Heart left ventricle (tissue), 13 donors: ENCODE measurements around the gene MBTPS2.

Experiments used
- POLR2A ChIP-seq, 2 donors: fragments of 450-650 bp; IDR thresholded peaks; one replicate each; pipeline ENCODE4 v1.6.1; 2017; ENCODE audit warnings: antibody characterized with exemption in 2 of 2, mild to moderate bottlenecking in 2 of 2, moderate library complexity in 2 of 2
- TF ChIP-seq, protein P1 (sequence below), 12 donors: fragments of 200-600 bp; sonication (generic) in 4 of 12; IDR thresholded peaks; one replicate each; pipeline versions ENCODE4 v1.5.0 to v1.8.0; 2018 to 2022; ENCODE audit warnings: antibody characterized with exemption in 12 of 12, mild to moderate bottlenecking in 5 of 12
- donor health status: ischemic (EF 13 %, LVEDD 7.1; RV severe dilation, severe dysfunction).
- donor health status: DM: no; HTN: yes; CAD: no.
- donor health status: DM: no; HTN: no; CAD: no.
- donor health status: ischemic (EF 25% LVEDD 6.9; RV normal size, moderate dysfunction).
- donor health status: ischemic (EF 25% LVEDD 5.7; RV mildly dilated, moderate dysfunction).
- donor health status: ischemic (EF 35%, LVEDD 5.7; RV mildly dilated, moderate dysfunction).
- donor health status: nonischemic (EF 11% LVEDD 7.7; RV severe dilation, severe dysfunction).
- donor health status: DM: yes; HTN: yes; CAD: no.
- donor health status: PGD.
- donor health status: ischemic (EF 29% LVEDD 5.4; RV normal size, mild dysfunction).
- donor health status: nonischemic (EF 23%, LVEDD 6.1; RV moderate dilation, normal function).

DNA sequence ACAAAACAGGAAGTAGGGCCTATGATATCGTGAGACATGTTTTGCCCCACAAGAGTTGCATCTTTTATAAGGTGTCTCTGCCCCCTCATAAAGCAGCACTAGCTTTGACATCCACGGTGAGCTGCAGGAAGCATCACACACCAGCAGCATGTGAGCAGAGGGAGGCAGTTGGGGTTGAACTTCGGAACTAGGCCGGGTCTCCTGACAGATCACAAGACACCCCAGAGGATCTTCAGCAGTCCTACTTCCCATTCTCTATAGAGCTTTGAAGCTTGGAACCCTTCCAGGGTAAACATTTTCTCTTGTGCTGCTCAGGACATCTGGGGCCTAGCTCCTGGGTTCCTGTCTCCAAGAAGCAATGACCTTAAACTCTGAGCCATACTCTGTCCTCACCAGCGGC, 43.8 kb downstream of the MBTPS2 start:
- TF ChIP-seq, protein P1, sequence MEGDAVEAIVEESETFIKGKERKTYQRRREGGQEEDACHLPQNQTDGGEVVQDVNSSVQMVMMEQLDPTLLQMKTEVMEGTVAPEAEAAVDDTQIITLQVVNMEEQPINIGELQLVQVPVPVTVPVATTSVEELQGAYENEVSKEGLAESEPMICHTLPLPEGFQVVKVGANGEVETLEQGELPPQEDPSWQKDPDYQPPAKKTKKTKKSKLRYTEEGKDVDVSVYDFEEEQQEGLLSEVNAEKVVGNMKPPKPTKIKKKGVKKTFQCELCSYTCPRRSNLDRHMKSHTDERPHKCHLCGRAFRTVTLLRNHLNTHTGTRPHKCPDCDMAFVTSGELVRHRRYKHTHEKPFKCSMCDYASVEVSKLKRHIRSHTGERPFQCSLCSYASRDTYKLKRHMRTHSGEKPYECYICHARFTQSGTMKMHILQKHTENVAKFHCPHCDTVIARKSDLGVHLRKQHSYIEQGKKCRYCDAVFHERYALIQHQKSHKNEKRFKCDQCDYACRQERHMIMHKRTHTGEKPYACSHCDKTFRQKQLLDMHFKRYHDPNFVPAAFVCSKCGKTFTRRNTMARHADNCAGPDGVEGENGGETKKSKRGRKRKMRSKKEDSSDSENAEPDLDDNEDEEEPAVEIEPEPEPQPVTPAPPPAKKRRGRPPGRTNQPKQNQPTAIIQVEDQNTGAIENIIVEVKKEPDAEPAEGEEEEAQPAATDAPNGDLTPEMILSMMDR (IDR thresholded peaks at IDR 0.05), result no peak
- TF ChIP-seq POLR2A (IDR thresholded peaks at IDR 0.05), result no peak
